Glutamatergic neuron (in vitro differentiated cells): ENCODE data around the gene ACAP3. TPM values are rescaled to one million over a fixed set of nuclear protein-coding genes. Genes with fewer than 3 reads are reported as not detected.

Experiments
- DNase-seq: peaks from one replicate; pipeline ENCODE4 v3.0.0; 2022
- H3K27ac Mint-ChIP-seq: one replicate; pipeline ENCODE4 v1.8.0; 2020; ENCODE audit warnings: mild to moderate bottlenecking, mixed read lengths, inconsistent platforms; ENCODE audit not compliant: unreplicated experiment
- H3K27me3 Mint-ChIP-seq: one replicate; pipeline ENCODE4 v1.8.0; 2020; ENCODE audit warnings: mild to moderate bottlenecking, moderate library complexity, mixed read lengths, inconsistent platforms; ENCODE audit not compliant: unreplicated experiment
- H3K36me3 Mint-ChIP-seq: one replicate; pipeline ENCODE4 v1.8.0; 2020; ENCODE audit warnings: mild to moderate bottlenecking, mixed read lengths, inconsistent platforms; ENCODE audit not compliant: unreplicated experiment
- H3K4me1 Mint-ChIP-seq: one replicate; pipeline ENCODE4 v1.8.0; 2020; ENCODE audit warnings: mild to moderate bottlenecking, low read depth, mixed read lengths, inconsistent platforms; ENCODE audit not compliant: unreplicated experiment
- H3K4me3 Mint-ChIP-seq: one replicate; pipeline ENCODE4 v1.8.0; 2020; ENCODE audit warnings: mild to moderate bottlenecking, mixed read lengths, inconsistent platforms; ENCODE audit not compliant: unreplicated experiment
- H3K9me3 Mint-ChIP-seq: one replicate; pipeline ENCODE4 v1.8.0; 2020; ENCODE audit warnings: mild to moderate bottlenecking, moderate library complexity, mixed read lengths, inconsistent platforms; ENCODE audit not compliant: unreplicated experiment
- total RNA-seq: library from RNA; stranded (reverse); fragmentation: NEBNext Ultra II Directional; extraction: Animal tissue kit (Norgen Biotek cat#: 25700); gene quantifications from one replicate; pipeline ENCODE4 v1.2.1, GENCODE V29; 2021; ENCODE audit not compliant: unreplicated experiment
- TF ChIP-seq, protein P1 (sequence below): fragments of 200-600 bp; sonication (generic); IDR thresholded peaks from one replicate; pipeline ENCODE4 v1.5.0; 2021; ENCODE audit not compliant: partially characterized antibody, unreplicated experiment

The ACAP3 gene
- total RNA-seq, 1 donor from 2014 or later = 1,099 TPM

DNA sequence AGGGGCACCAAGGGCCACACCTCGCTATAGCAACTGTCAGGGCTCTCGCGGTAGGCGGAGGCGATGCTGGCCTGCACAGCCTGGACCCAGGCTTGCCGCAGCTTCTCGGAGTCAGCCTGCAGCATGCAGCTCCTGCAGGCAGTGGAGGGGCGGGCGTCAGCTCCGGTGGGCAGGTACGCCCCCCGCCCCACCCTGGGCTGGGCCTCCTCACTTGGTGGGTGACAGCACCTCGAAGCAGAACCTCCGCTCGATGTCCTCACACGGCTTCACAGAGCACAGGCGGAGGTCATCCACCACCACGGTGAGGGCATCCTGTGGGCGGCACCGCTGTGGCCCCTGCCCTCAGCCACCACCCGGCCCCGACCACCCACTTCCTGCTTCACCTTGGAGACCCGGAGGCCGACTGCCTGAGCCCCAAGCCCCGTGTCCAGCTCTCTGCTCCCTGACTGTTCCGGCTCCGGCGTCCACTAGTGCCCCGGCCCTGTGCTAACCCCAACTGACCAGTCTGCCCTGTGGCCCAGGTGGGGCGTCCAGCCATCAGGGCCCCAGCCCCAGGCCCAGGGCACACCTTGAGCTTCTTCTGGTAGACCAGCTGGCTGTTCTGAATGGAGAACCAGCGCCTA lies 9.8 kb downstream of the ACAP3 start:
- TF ChIP-seq, protein P1, sequence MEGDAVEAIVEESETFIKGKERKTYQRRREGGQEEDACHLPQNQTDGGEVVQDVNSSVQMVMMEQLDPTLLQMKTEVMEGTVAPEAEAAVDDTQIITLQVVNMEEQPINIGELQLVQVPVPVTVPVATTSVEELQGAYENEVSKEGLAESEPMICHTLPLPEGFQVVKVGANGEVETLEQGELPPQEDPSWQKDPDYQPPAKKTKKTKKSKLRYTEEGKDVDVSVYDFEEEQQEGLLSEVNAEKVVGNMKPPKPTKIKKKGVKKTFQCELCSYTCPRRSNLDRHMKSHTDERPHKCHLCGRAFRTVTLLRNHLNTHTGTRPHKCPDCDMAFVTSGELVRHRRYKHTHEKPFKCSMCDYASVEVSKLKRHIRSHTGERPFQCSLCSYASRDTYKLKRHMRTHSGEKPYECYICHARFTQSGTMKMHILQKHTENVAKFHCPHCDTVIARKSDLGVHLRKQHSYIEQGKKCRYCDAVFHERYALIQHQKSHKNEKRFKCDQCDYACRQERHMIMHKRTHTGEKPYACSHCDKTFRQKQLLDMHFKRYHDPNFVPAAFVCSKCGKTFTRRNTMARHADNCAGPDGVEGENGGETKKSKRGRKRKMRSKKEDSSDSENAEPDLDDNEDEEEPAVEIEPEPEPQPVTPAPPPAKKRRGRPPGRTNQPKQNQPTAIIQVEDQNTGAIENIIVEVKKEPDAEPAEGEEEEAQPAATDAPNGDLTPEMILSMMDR = no peak
- H3K36me3 Mint-ChIP-seq = no peaks in the 10 kb centered on the region
- peak overlapping the region; percentile 22 for H3K27ac Mint-ChIP-seq
- H3K27me3 Mint-ChIP-seq = peaks cover 30% of the 10 kb centered on the region
- H3K9me3 Mint-ChIP-seq = peaks cover 18% of the 10 kb centered on the region
- peaks cover 6% of the 10 kb centered on the region for H3K4me1 Mint-ChIP-seq
- no peak overlapping the region for H3K4me3 Mint-ChIP-seq
- peak; percentile 34 for DNase-seq

- TF ChIP-seq, protein P1 = no peak
- peaks cover 22% of the 10 kb centered on the region for H3K9me3 Mint-ChIP-seq
- peaks cover 35% of the 10 kb centered on the region for H3K27me3 Mint-ChIP-seq
- DNase-seq = peak; percentile 15
- peak overlapping the region; percentile 43 for H3K27ac Mint-ChIP-seq
- H3K4me3 Mint-ChIP-seq = no peak overlapping the region
- H3K36me3 Mint-ChIP-seq = no peaks in the 10 kb centered on the region
- H3K4me1 Mint-ChIP-seq = peaks cover 8% of the 10 kb centered on the region
These were observed 11.4 kb downstream of the ACAP3 start for GRCh38 chr1:1296070-1297061.

DNA sequence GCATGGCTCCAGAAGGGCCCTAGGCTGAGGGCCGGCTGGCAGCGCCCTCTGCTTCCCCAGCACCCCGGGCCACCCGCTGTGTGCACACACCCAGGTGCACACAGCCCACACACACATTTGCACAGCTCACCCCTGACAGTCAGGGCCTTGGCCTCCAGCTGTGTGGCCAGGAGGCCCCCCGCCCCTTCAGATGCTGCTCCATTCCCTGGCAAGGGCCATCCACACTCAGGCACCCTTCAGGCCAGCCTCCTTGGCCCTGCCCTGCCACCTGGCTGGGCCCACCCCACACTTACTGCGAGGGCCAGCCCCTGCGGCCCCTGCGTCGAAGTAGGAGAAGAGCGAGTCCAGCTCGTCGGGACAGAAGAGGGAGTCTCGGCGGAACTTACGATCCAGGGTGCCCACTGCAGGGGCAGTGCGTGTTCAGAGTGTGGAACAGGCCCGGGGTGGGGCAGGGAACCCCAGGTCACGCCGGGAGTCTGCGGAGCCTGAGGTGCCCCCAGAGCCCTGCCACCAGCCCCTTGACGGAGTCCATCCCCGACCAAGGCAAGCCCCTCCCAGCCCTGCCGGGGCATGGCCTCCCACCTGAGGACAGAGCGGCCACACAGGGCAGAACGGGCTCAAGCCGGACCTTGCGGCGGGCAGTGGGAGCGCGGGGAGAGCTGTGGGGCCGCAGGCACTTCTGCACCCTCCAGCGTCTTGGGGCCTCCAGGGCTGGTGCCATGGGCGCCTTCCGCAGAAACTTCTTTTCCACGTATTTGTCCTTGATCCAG lies 12.4 kb downstream of the ACAP3 start:
- peaks cover 8% of the 10 kb centered on the region for H3K4me1 Mint-ChIP-seq
- peak; percentile 17 for DNase-seq
- peaks cover 18% of the 10 kb centered on the region for H3K9me3 Mint-ChIP-seq

DNA sequence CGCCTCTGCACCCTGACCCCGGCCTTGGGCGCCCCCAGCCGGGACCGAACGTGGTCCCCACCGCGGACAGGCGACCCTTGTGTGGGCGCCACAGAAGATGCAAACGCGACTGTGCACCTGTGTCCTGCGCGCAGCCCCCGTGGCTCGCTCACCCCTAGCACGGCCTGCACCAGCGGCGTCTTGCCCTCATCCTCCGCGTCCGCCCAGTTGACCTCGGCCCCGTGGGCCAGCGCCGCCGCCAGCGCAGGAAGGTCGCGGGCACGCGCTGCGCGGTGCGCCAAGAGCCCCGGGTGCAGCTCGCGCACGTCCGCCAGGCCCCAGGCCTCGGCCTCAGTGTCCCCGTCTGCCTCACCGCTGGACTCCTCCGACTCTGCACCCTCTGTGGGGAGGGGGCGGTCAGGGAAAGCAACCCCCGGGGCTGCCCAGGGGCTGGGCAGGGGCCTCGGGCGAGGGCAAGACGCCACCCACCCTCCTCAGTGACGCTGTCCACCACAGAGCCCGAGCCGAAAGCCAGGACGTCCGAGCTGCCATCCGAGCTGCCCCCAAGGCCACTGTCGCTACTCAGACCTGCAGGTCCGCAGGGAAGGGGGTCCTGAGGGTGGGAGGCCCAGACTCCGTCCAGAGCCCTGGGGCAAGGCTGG lies 13.4 kb downstream of the ACAP3 start:
- H3K4me1 Mint-ChIP-seq = peaks cover 2% of the 10 kb centered on the region
- no peak overlapping the region for H3K27ac Mint-ChIP-seq
- peak; percentile 16 for DNase-seq
- H3K36me3 Mint-ChIP-seq = no peaks in the 10 kb centered on the region
- peaks cover 15% of the 10 kb centered on the region for H3K9me3 Mint-ChIP-seq
- TF ChIP-seq, protein P1 = no peak
- H3K27me3 Mint-ChIP-seq = peaks cover 32% of the 10 kb centered on the region
- H3K4me3 Mint-ChIP-seq = no peak overlapping the region

More for the DNA sequence above, 12.4 kb downstream of the ACAP3 start:
- Mint-ChIP-seq H3K36me3 (no peaks in the 10 kb centered on the region), H3K27ac (no peak overlapping the region), H3K4me3 (no peak overlapping the region), H3K27me3 (peaks cover 35% of the 10 kb centered on the region)
- TF ChIP-seq, protein P1 = no peak
